ENCODE results near the gene CCL13.

CCL13 gene

GRCh38 chr17:34389126-34389750 lies 33.0 kb downstream of the CCL13 start:
- Histone ChIP-seq H3K27ac (ENCODE audit: low read depth, low read length) (no peak overlapping the region), H3K36me3 (ENCODE audit: control insufficient read depth in 5 of 5, insufficient read depth in 5 of 5, low read length in 5 of 5) (no peaks in the 10 kb centered on the region), H3K4me3 (ENCODE audit: low read depth in 1 of 5, low read length in 5 of 5) (no peak overlapping the region), H3K9me3 (ENCODE audit: control insufficient read depth in 5 of 5, low read length in 5 of 5) (no peaks in the 10 kb centered on the region), H3K4me1 (ENCODE audit: control insufficient read depth in 5 of 5, insufficient read depth in 5 of 5, low read length in 5 of 5) (peaks cover 0 to 22% (median 8%) of the 10 kb centered on the region in 5 donors), H3K9ac (ENCODE audit: low read length in 5 of 5) (no peak overlapping the region), H3K27me3 (ENCODE audit: control insufficient read depth in 5 of 5, insufficient read depth in 4 of 5, low read length in 5 of 5) (no peaks in the 10 kb centered on the region)

- Histone ChIP-seq H3K9ac (ENCODE audit: low read length in 5 of 5) (no peak overlapping the region), H3K9me3 (ENCODE audit: control insufficient read depth in 5 of 5, low read length in 5 of 5) (no peaks in the 10 kb centered on the region), H3K27ac (ENCODE audit: low read depth, low read length) (no peak overlapping the region), H3K4me1 (ENCODE audit: control insufficient read depth in 5 of 5, insufficient read depth in 5 of 5, low read length in 5 of 5) (peaks cover 0 to 22% (median 8%) of the 10 kb centered on the region in 5 donors), H3K27me3 (ENCODE audit: control insufficient read depth in 5 of 5, insufficient read depth in 4 of 5, low read length in 5 of 5) (no peaks in the 10 kb centered on the region), H3K4me3 (ENCODE audit: low read depth in 1 of 5, low read length in 5 of 5) (no peak overlapping the region), H3K36me3 (ENCODE audit: control insufficient read depth in 5 of 5, insufficient read depth in 5 of 5, low read length in 5 of 5) (no peaks in the 10 kb centered on the region)
These were observed 34.4 kb downstream of the CCL13 start for GRCh38 chr17:34390649-34391048.

- Histone ChIP-seq H3K4me1 (ENCODE audit: control insufficient read depth in 5 of 5, insufficient read depth in 5 of 5, low read length in 5 of 5) (peaks cover 0 to 18% (median 7%) of the 10 kb centered on the region in 5 donors), H3K4me3 (ENCODE audit: low read depth in 1 of 5, low read length in 5 of 5) (no peak overlapping the region), H3K36me3 (ENCODE audit: control insufficient read depth in 5 of 5, insufficient read depth in 5 of 5, low read length in 5 of 5) (no peaks in the 10 kb centered on the region), H3K27ac (ENCODE audit: low read depth, low read length) (no peak overlapping the region), H3K9ac (ENCODE audit: low read length in 5 of 5) (no peak overlapping the region), H3K9me3 (ENCODE audit: control insufficient read depth in 5 of 5, low read length in 5 of 5) (no peaks in the 10 kb centered on the region), H3K27me3 (ENCODE audit: control insufficient read depth in 5 of 5, insufficient read depth in 4 of 5, low read length in 5 of 5) (no peaks in the 10 kb centered on the region)
These were observed 35.0 kb downstream of the CCL13 start for GRCh38 chr17:34391241-34391640.

GRCh38 chr17:34393401-34393800 lies 37.1 kb downstream of the CCL13 start:
- Histone ChIP-seq H3K27ac (ENCODE audit: low read depth, low read length) (no peak overlapping the region), H3K27me3 (ENCODE audit: control insufficient read depth in 5 of 5, insufficient read depth in 4 of 5, low read length in 5 of 5) (no peaks in the 10 kb centered on the region), H3K9me3 (ENCODE audit: control insufficient read depth in 5 of 5, low read length in 5 of 5) (no peaks in the 10 kb centered on the region), H3K4me3 (ENCODE audit: low read depth in 1 of 5, low read length in 5 of 5) (no peak overlapping the region), H3K36me3 (ENCODE audit: control insufficient read depth in 5 of 5, insufficient read depth in 5 of 5, low read length in 5 of 5) (no peaks in the 10 kb centered on the region), H3K9ac (ENCODE audit: low read length in 5 of 5) (no peak overlapping the region), H3K4me1 (ENCODE audit: control insufficient read depth in 5 of 5, insufficient read depth in 5 of 5, low read length in 5 of 5) (no peaks in the 10 kb centered on the region)

GRCh38 chr17:34397265-34397664 lies 41.0 kb downstream of the CCL13 start:
- Histone ChIP-seq H3K27me3 (ENCODE audit: control insufficient read depth in 5 of 5, insufficient read depth in 4 of 5, low read length in 5 of 5) (peaks cover 0 to 3% (median 0%) of the 10 kb centered on the region in 5 donors), H3K4me1 (ENCODE audit: control insufficient read depth in 5 of 5, insufficient read depth in 5 of 5, low read length in 5 of 5) (peaks cover 0 to 4% (median 0%) of the 10 kb centered on the region in 5 donors), H3K4me3 (ENCODE audit: low read depth in 1 of 5, low read length in 5 of 5) (no peak overlapping the region), H3K36me3 (ENCODE audit: control insufficient read depth in 5 of 5, insufficient read depth in 5 of 5, low read length in 5 of 5) (no peaks in the 10 kb centered on the region), H3K9me3 (ENCODE audit: control insufficient read depth in 5 of 5, low read length in 5 of 5) (no peaks in the 10 kb centered on the region), H3K9ac (ENCODE audit: low read length in 5 of 5) (no peak overlapping the region), H3K27ac (ENCODE audit: low read depth, low read length) (no peak overlapping the region)

- Histone ChIP-seq H3K4me3 (ENCODE audit: low read depth in 1 of 5, low read length in 5 of 5) (no peak overlapping the region), H3K36me3 (ENCODE audit: control insufficient read depth in 5 of 5, insufficient read depth in 5 of 5, low read length in 5 of 5) (no peaks in the 10 kb centered on the region), H3K4me1 (ENCODE audit: control insufficient read depth in 5 of 5, insufficient read depth in 5 of 5, low read length in 5 of 5) (peaks cover 0 to 4% (median 0%) of the 10 kb centered on the region in 5 donors), H3K9me3 (ENCODE audit: control insufficient read depth in 5 of 5, low read length in 5 of 5) (no peaks in the 10 kb centered on the region), H3K27me3 (ENCODE audit: control insufficient read depth in 5 of 5, insufficient read depth in 4 of 5, low read length in 5 of 5) (peaks cover 0 to 3% (median 0%) of the 10 kb centered on the region in 5 donors), H3K27ac (ENCODE audit: low read depth, low read length) (no peak overlapping the region), H3K9ac (ENCODE audit: low read length in 5 of 5) (no peak overlapping the region)
These were observed 42.7 kb downstream of the CCL13 start for GRCh38 chr17:34398990-34399389.

- Histone ChIP-seq H3K9ac (ENCODE audit: low read length in 5 of 5) (no peak overlapping the region), H3K27me3 (ENCODE audit: control insufficient read depth in 5 of 5, insufficient read depth in 4 of 5, low read length in 5 of 5) (peaks cover 0 to 3% (median 0%) of the 10 kb centered on the region in 5 donors), H3K4me1 (ENCODE audit: control insufficient read depth in 5 of 5, insufficient read depth in 5 of 5, low read length in 5 of 5) (peaks cover 0 to 4% (median 0%) of the 10 kb centered on the region in 5 donors), H3K36me3 (ENCODE audit: control insufficient read depth in 5 of 5, insufficient read depth in 5 of 5, low read length in 5 of 5) (no peaks in the 10 kb centered on the region), H3K27ac (ENCODE audit: low read depth, low read length) (no peak overlapping the region), H3K9me3 (ENCODE audit: control insufficient read depth in 5 of 5, low read length in 5 of 5) (no peaks in the 10 kb centered on the region), H3K4me3 (ENCODE audit: low read depth in 1 of 5, low read length in 5 of 5) (no peak overlapping the region)
These were observed 43.4 kb downstream of the CCL13 start for GRCh38 chr17:34399725-34400124.

GRCh38 chr17:34400301-34400931 lies 44.1 kb downstream of the CCL13 start:
- Histone ChIP-seq H3K27me3 (ENCODE audit: control insufficient read depth in 5 of 5, insufficient read depth in 4 of 5, low read length in 5 of 5) (peaks cover 0 to 3% (median 0%) of the 10 kb centered on the region in 5 donors), H3K36me3 (ENCODE audit: control insufficient read depth in 5 of 5, insufficient read depth in 5 of 5, low read length in 5 of 5) (no peaks in the 10 kb centered on the region), H3K4me3 (ENCODE audit: low read depth in 1 of 5, low read length in 5 of 5) (no peak overlapping the region), H3K9me3 (ENCODE audit: control insufficient read depth in 5 of 5, low read length in 5 of 5) (no peaks in the 10 kb centered on the region), H3K9ac (ENCODE audit: low read length in 5 of 5) (no peak overlapping the region), H3K4me1 (ENCODE audit: control insufficient read depth in 5 of 5, insufficient read depth in 5 of 5, low read length in 5 of 5) (peaks cover 0 to 4% (median 0%) of the 10 kb centered on the region in 5 donors), H3K27ac (ENCODE audit: low read depth, low read length) (no peak overlapping the region)

GRCh38 chr17:34401165-34401564 lies 44.9 kb downstream of the CCL13 start:
- no peak overlapping the region for H3K4me3 ChIP-seq (ENCODE audit: low read depth in 1 of 5, low read length in 5 of 5)
- peaks cover 0 to 4% (median 0%) of the 10 kb centered on the region in 5 donors for H3K4me1 ChIP-seq (ENCODE audit: control insufficient read depth in 5 of 5, insufficient read depth in 5 of 5, low read length in 5 of 5)
- H3K27ac ChIP-seq (ENCODE audit: low read depth, low read length) = no peak overlapping the region
- peaks cover 0 to 3% (median 0%) of the 10 kb centered on the region in 5 donors for H3K27me3 ChIP-seq (ENCODE audit: control insufficient read depth in 5 of 5, insufficient read depth in 4 of 5, low read length in 5 of 5)
- H3K9me3 ChIP-seq (ENCODE audit: control insufficient read depth in 5 of 5, low read length in 5 of 5) = no peaks in the 10 kb centered on the region
- H3K9ac ChIP-seq (ENCODE audit: low read length in 5 of 5) = no peak overlapping the region
- H3K36me3 ChIP-seq (ENCODE audit: control insufficient read depth in 5 of 5, insufficient read depth in 5 of 5, low read length in 5 of 5) = no peaks in the 10 kb centered on the region

- H3K27me3 ChIP-seq (ENCODE audit: control insufficient read depth in 5 of 5, insufficient read depth in 4 of 5, low read length in 5 of 5) = peaks cover 0 to 5% (median 3%) of the 10 kb centered on the region in 5 donors
- no peaks in the 10 kb centered on the region for H3K9me3 ChIP-seq (ENCODE audit: control insufficient read depth in 5 of 5, low read length in 5 of 5)
- H3K36me3 ChIP-seq (ENCODE audit: control insufficient read depth in 5 of 5, insufficient read depth in 5 of 5, low read length in 5 of 5) = no peaks in the 10 kb centered on the region
- H3K4me1 ChIP-seq (ENCODE audit: control insufficient read depth in 5 of 5, insufficient read depth in 5 of 5, low read length in 5 of 5) = peaks cover 0 to 4% (median 0%) of the 10 kb centered on the region in 5 donors
- no peak overlapping the region for H3K4me3 ChIP-seq (ENCODE audit: low read depth in 1 of 5, low read length in 5 of 5)
- H3K9ac ChIP-seq (ENCODE audit: low read length in 5 of 5) = no peak overlapping the region
- no peak overlapping the region for H3K27ac ChIP-seq (ENCODE audit: low read depth, low read length)
These were observed 46.7 kb downstream of the CCL13 start for GRCh38 chr17:34403006-34403405.
